Inflammatory macrophage (primary cell): ENCODE measurements around the gene ADCYAP1.

Experiments
- DNase-seq, 2 donors: peaks; one replicate each; pipeline ENCODE4 v3.0.0-alpha.2; 2020 to 2022

The ADCYAP1 gene

DNA sequence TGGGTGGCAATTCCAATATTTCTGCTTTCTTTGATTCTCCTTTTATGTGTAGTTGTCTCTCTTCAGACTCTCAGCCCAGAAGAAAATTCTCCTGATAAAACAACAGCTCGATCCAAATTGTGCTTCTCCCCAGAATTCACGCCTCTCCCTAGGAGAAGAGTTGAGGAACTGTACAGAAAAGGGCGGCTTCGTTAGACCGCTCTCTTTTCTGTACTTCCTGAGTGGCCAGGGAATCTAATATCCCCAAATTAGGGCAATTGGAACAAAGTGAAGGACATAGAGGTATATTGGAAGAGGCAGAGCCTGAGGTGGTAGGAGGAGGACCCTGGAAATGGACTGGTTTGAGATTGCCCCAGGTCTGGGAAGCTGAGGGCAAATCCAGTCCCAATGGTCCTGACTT lies 5.6 kb downstream of the ADCYAP1 start:
- DNase-seq: no peak

DNA sequence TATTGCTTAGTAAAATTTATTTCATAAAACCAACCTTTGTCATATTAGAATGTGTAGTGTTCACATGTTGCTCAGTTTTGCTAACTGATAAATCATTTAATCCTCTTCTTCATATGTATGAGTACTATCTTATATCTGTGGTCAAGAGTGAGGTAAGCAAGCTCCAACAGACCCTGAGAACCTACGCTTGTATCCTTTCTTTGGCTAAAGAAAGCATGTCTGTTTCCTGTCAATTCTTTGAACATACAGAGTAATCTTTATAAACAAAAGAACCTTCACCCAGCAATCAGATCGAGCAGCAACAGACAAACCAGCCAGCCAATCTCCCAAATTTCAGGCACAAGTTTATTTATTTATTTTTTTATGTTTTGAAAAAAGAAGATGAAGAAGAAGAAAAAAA lies 6.4 kb downstream of the ADCYAP1 start:
- no peak for DNase-seq

GRCh38 chr18:911486-911885 lies 6.8 kb downstream of the ADCYAP1 start:
- DNase-seq: no peak

GRCh38 chr18:916562-916961 lies 11.9 kb downstream of the ADCYAP1 start:
- DNase-seq: no peak

- no peak for DNase-seq
Measured at GRCh38 chr18:919078-919477, 14.4 kb downstream of the ADCYAP1 start.

DNA sequence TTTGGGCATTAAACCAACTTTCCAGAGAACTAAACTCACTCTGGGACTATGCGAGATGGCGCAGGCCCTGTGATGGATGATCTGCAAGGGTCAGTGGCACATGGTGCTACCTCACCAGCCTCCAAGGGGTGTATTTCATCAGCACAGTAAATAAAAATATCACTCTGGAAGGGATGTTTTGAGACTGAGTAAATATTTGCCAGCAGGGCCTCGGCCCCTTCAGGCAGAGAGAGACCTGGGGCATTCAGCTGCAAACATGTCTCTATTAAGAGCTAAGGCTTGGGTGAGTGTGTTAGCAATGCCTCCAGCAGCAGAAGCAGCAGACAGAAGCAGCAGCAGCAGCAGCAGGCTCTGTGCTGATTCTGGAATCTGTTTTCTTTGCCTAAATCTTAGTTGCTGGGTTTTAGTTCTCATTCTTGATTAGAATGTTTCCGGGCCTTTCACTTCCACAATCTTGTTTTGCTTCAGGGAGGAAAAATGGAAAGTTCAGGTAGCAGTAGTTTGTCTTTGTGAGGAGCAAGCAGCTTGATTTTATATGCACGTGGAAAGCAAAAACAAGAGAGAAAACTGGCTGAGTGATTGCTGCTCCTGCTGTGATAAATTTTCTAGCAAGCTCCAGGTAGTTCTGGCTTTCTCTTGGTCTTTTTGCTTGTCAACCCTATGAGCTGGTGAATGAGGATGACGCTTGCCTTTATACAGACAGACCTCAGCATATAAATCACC lies 18.6 kb downstream of the ADCYAP1 start:
- no peak for DNase-seq

- no peak for DNase-seq
Measured at GRCh38 chr18:924987-925386, 20.3 kb downstream of the ADCYAP1 start.

GRCh38 chr18:926946-927345 lies 22.3 kb downstream of the ADCYAP1 start:
- DNase-seq: no peak

- no peak for DNase-seq
Measured at GRCh38 chr18:933082-933481, 28.4 kb downstream of the ADCYAP1 start.

DNA sequence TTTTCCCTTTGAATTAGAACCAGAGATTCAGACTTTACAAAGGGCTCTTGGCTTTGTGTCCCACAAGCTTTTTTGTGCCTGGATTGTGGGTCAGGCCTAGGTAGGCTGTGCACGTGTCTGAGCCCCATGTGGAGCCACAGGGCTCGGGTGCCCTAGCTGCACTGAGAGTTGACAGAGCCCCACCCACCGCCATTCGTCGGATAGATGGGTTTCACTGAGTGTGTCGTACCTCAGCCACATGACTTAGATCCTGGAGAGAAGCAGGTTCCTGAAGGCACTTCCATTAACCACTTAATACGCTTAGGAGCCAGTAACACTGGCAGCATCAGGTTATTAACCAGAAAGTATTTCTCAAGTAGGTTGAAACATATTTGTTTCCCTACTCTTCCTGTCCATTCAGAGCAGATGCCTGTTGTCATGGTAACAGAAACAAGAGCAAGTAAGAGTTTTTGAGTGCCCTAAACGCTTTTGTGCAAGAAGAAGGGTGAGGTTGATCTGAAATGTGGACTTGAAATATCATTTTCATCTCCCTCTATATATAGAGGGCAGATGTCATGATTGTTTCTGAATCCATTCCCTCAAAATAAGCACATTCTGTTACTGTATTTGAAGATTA lies 30.0 kb downstream of the ADCYAP1 start:
- no peak for DNase-seq

- no peak for DNase-seq
Measured at GRCh38 chr18:936941-937340, 32.3 kb downstream of the ADCYAP1 start.

GRCh38 chr18:939166-939565 lies 34.5 kb downstream of the ADCYAP1 start:
- DNase-seq: no peak

- no peak for DNase-seq
Measured at GRCh38 chr18:939958-940357, 35.3 kb downstream of the ADCYAP1 start.

DNA sequence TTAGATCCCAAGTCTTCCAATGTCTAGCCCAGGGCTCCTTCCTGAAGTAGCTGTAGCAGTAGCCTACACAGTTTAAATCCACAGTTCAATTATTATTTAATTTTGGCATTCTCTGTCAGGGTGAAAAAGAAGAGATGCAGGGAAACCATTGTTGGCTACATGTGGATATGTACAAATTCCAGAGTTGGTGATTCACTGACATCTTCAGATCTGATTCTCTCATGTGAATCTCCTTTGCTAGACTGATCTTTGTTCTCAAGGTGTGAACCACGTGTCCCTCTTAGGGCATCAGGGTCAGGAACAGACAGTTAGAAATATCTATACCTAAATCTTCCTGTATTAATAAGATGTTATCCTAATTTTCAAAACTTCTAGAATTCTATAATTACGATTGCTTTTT lies 36.7 kb downstream of the ADCYAP1 start:
- no peak for DNase-seq

DNA sequence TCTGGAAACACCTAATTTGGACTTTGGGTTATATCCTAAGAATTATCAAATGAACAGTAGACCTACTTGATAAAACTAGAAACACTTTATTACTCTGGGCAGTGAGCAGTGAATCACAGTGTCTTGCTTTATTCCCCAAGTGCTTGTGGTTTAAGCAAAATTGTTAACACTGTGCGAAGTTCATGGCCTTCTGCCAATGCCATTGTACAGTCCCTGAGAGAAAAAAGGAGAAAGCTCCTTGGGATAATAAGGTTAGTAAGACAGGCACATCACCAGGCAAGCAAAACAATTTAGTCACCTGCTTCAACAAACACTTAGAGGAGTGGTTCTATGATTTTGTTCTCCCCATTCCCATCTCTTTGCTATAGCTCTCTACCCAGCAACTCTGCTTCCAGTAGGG lies 39.8 kb downstream of the ADCYAP1 start:
- no peak for DNase-seq

GRCh38 chr18:949724-950631 lies 45.3 kb downstream of the ADCYAP1 start:
- no peak for DNase-seq

DNA sequence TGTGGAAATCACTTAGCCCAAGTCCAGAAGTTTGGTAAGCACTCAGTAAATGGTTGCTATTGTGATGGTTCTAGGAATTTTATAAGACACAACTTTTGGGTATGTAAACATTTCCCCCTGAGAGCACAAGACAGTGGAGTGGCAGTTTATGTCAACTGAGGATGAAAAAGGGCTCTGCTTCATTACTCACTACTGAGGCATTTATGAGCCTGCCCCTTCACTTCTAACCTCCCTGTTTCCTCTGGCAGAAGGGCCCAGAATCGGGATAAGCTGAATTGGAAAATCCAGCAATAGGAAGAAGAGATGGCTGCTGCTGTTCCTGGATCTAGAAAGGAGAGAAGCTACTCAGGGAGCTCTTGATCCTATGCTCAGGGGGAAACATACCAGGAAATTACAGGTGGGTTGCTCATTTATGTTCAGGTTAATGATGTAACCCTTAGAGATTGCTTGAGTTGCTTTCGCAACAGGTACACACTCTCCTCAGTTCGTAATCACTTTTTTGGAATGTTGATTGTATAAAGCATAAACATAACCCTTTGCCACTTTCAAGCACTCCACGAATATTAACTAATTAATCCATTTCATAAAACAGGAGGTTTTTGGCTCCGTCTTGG lies 46.3 kb downstream of the ADCYAP1 start:
- DNase-seq: no peak

GRCh38 chr18:955384-956066 lies 50.9 kb downstream of the ADCYAP1 start:
- no peak for DNase-seq

GRCh38 chr18:957829-958228 lies 53.2 kb downstream of the ADCYAP1 start:
- no peak for DNase-seq

- DNase-seq: no peak
Measured at GRCh38 chr18:959854-960253, 55.2 kb downstream of the ADCYAP1 start.
